Measurements from ENCODE around the gene MYH14.

GRCh38 chr19:50199259-50199555 is 4.2 kb upstream of the MYH14 start:
- TF ChIP-seq, protein P1, sequence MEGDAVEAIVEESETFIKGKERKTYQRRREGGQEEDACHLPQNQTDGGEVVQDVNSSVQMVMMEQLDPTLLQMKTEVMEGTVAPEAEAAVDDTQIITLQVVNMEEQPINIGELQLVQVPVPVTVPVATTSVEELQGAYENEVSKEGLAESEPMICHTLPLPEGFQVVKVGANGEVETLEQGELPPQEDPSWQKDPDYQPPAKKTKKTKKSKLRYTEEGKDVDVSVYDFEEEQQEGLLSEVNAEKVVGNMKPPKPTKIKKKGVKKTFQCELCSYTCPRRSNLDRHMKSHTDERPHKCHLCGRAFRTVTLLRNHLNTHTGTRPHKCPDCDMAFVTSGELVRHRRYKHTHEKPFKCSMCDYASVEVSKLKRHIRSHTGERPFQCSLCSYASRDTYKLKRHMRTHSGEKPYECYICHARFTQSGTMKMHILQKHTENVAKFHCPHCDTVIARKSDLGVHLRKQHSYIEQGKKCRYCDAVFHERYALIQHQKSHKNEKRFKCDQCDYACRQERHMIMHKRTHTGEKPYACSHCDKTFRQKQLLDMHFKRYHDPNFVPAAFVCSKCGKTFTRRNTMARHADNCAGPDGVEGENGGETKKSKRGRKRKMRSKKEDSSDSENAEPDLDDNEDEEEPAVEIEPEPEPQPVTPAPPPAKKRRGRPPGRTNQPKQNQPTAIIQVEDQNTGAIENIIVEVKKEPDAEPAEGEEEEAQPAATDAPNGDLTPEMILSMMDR (conservative IDR thresholded peaks at IDR 0.05), result no peak
- no peak for TF ChIP-seq ZFX (IDR thresholded peaks at IDR 0.05)
